Activated CD8-positive, alpha-beta memory T cell treated with anti-CD3 and anti-CD28 coated beads, Interleukin-2, amount 50 U/mL, for 48 hours (primary cell): ENCODE data around the gene PPFIA2.

Source experiments
- DNase-seq: peaks from one replicate; pipeline ENCODE4 v3.0.0-alpha.2; 2020

PPFIA2 gene

GRCh38 chr12:81542065-81543010 lies 216.8 kb downstream of the PPFIA2 start:
- DNase-seq, result no peak

GRCh38 chr12:81541121-81541520 lies 218.0 kb downstream of the PPFIA2 start:
- DNase-seq, result no peak

DNA sequence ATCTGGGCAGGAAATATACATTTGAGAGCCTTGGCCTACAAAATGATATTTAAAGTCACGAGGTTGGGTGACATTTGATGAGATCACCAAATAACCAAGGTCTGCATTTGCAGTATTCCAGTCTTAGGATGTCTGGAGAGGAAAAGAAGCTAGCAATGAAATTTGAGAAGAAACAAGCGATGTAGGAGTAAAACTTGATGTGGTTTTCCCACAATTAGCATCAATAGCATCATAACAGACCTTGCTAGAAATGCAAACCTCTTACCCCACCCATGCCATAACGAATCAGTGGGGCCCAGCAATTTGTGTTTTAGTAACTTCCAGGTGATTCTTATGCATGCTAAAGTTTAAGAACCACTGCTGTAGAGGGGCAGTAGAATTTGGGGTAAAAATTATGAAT lies 219.9 kb downstream of the PPFIA2 start:
- no peak for DNase-seq

GRCh38 chr12:81533054-81533453 lies 226.1 kb downstream of the PPFIA2 start:
- DNase-seq, result no peak

DNA sequence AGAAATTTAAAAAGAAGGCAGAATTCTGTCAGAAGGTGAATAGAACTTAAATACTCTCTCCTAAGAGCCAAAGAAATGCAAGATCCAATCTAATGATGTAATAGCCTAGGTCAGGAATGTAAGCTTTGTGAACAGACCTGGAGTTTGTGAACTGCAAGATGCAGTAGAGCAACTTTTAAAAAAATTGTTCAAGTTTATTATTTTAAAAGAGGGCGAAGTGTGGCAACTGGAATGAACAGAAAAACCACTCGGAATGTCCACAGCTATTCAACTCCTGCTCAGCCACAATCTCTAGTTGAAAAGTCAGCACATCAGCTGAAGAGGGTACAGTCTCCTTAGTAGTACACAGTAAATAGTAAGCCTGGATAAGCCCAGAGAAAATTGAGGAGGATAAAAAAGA lies 228.8 kb downstream of the PPFIA2 start:
- DNase-seq, result no peak

DNA sequence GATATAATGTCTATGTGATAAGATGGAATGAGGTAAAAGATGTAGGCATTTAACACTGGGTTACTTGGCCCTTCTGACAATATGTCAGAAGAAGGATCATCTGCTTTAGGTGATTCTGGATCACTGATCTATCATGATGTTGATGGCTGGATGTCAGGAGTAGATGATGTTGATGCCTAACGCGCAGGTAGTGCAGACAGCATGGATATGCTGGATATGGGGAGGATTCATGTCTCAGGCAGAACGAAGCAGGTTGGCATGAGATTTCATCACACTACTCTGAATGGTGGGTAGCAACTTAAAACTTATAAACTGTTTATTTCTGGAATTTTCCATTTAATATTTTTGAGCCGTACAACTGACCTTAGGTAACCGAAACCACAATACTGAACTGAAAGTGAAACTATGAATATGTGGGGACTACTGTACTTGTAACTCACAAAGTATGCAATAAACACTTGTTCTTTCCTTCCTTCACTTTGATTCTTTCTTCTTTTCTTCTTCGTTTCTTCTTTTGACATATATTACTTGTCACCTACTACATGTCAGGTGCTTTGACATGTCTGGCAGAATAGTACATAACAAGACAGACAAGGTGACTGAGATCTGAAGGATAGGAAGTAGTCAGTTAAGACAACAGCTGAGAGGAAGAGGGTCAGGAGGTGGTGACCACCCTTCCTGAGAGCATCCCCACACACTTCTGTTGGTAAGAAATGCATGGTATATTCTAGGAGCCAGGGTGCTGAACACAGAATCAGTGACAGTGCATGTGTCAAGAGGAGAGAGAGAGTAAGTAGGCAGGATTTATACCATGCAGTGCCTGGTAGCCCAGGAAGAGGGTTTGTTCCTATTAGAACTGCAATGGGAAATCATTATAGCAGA lies 238.8 kb downstream of the PPFIA2 start:
- DNase-seq, result no peak

- DNase-seq, result no peak
Observed at GRCh38 chr12:81518638-81519037, 240.5 kb downstream of the PPFIA2 start.

GRCh38 chr12:81517296-81517695 lies 241.9 kb downstream of the PPFIA2 start:
- DNase-seq, result no peak

DNA sequence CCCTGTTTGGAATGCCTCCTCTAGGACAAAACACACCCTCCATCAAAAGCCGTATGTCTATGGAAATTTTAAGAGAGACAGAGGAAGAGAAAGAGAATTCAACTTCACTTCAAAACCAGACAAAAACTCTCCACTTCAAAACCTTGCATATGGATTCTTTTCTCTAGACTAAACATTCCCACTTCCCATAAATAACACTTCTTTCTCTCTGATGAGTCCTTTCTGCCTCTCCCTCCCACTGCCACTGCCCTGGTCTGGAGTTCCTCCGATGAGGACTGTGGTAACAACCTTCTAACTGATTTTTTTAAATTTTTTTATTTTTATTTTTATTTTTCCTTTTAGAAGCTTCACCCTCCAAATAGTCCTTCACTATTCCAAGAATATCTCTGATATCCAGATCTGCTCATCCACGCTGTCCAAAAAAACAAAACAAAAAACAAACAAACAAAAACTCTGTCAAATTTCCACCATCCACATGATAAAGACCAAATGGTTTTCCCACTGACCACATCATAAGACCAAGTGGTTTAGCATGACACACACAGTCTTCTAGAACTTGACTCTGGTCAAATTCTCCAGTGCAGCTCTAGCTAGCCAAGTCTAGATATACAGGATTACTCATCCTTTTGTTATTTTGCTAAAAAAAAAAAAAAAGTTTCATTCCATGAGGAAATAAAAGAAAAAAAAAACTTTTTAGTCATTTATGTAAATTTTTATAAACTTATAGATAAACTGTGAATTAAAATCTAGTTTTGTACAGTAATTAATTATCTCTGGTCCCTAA lies 256.0 kb downstream of the PPFIA2 start:
- no peak for DNase-seq

DNA sequence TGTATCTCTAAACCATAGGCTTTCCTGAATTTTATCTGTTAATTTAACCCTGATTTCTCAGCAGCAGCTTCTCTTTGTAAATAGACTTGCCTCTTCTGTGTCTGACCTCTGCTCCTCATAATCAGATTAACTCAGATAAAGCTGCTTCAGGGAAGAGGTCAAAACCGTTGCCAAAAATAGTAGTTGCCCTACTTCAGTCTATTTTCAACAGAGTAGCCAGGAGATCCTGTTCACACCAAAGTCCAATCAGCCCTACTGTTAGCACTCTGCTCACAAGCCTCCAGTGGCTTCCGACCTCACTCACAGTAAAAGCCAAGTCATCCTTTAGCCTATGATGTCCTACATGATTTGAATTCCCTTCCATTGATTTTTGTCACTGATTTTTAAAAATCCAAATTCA lies 258.4 kb downstream of the PPFIA2 start:
- DNase-seq, result no peak

GRCh38 chr12:81499809-81500208 lies 259.3 kb downstream of the PPFIA2 start:
- DNase-seq, result no peak

DNA sequence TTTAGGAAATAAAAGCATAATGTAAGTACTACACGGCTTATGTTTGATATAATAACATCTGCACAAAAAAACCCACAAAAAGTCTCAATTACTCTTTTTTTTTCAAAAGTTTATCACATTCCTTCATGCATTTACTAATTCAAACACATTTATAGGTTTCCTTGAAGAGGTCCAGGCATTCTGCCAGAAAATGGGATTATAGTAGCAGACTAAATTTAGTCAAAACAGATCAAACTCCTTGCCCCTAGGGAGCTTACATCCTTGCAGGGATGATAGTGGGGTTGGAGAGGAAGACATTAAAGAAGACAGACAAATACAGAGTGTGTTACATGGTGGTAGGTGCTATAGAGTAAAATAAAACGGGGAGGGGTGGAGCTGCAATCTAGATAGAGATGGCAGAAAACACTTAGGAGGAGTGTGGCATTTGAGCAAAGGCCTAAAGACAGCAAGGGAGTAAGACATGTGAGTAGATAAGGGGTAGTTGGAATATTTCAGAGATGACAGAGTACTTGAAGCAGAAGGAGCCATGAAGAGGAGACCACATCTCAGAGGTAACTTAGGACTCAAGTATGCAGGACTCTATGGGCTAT lies 266.9 kb downstream of the PPFIA2 start:
- no peak for DNase-seq

DNA sequence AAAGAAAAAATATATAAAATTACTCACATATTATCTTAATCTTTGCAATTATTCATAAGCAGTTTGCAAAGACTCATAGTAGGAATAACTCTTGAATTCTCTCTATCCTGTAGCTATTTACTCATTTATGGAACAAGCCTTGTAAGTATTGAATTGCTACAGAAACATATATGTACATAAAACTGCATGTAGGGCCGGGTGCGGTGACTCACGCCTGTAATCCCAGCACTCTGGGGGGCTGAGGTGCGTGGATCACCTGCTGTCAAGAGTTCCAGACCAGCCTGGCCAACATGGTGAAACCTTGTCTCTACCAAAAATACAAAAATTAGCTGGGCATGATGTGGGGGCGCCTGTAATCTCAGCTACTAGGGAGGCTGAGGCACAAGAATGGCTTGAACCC lies 286.2 kb downstream of the PPFIA2 start:
- DNase-seq, result no peak

DNA sequence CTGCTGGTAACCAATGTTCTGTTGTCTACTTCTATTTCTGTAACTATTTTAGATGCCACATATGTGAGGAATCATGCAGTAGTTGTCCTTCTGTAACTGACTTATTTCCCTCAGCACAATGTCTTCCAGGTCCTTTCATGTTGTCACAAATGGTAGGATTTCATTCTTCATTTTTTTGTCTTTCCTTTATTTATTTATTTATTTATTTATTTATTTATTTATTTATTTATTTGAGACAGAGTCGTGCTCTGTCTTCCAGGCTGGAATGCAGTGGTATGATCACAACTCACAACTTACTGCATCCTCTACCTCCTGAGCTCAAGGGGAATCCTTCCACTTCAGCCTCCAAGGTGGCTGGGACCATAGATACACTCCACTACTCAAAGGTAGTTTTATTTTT lies 288.2 kb downstream of the PPFIA2 start:
- DNase-seq, result no peak

DNA sequence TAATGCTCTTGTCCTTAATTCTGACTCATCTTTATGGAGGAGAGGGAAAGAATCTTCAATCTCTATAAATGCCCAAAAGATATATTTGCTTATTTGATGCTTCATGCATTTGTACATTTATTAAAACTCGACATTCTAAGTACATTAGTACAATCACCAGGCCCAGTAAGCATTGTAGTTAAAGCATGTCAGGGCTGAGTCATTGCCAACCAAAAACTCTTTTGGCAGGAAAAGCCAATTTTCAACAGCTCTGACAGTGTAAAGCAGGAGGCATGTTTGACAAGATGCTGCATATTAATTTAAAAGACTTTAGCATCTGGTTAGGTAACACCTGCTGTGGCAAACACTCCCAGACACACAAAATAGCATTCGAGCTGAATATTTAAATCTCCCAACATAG lies 290.9 kb downstream of the PPFIA2 start:
- no peak for DNase-seq

- no peak for DNase-seq
Observed at GRCh38 chr12:81465876-81466275, 293.3 kb downstream of the PPFIA2 start.

- no peak for DNase-seq
Observed at GRCh38 chr12:81465191-81465590, 294.0 kb downstream of the PPFIA2 start.

- no peak for DNase-seq
Observed at GRCh38 chr12:81461163-81461562, 298.0 kb downstream of the PPFIA2 start.

- DNase-seq, result no peak
Observed at GRCh38 chr12:81450920-81451739, 308.0 kb downstream of the PPFIA2 start.

DNA sequence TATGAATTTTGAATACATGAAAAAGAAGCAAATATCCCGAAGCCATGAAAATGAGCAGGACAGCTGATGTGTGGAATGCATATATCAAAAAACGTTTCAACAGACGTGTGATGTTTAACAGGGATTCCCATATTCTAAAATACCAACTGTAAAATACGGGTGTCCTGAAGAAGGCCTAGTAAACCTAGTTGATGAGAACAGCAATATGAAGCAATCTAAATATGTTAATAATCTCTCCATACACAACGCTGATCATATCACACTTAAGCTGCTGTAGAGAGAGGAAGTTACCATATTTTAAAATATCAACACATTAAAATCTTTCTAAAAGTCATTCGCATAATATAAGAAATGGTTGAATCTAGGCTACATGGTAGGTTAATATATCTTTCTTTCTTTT lies 317.5 kb downstream of the PPFIA2 start:
- no peak for DNase-seq

DNA sequence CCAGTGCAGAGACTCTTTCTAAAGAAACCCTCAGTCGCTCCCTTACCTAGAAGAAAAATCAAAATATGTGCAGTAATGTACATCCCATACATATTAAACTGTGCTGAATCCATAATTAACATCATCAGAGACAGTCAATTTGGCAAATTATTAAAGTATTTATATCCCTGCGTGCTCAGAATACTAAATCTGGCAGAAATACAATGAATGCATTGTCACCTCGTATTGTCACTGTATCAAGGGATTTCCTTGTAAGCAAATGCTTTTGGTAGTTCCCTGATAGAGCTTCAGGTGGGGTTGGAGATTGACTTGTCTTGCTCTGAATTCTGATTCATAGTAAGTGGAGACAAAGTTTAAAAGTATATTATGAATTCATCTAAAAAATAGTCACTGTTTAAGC lies 319.1 kb downstream of the PPFIA2 start:
- no peak for DNase-seq

DNA sequence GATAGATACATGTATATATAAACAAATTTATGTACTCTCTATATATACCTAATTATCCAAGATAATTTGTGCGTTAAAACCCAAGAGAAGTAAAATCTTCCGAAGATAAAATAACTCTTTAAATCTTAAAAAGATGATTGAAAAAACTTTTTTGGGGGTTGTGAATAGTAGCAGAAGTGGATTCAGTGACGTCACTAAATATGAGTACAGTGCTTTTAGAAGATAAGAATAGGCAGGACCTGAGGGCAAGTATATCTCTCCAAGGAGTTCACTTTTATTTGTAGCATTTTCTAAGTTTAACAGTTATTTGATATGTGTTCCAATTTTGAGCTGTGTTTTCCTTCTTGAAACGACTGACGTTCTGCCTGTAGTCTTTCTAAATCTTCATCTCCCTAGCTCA lies 319.8 kb downstream of the PPFIA2 start:
- DNase-seq, result no peak
